Glomerular endothelial cell (primary cell): ENCODE results near the gene PRMT7. TPM values are rescaled to one million over a fixed set of nuclear protein-coding genes. Genes with fewer than 3 reads are reported as not detected.

Source experiments
- total RNA-seq: library from RNA; depleted of rRNA; stranded (reverse); fragments of >200 nt; gene quantifications from 2 replicates; pipeline ENCODE4 v1.2.3, GENCODE V29; 2015

Gene PRMT7
- total RNA-seq, 1 donor from 2014 or later, result 43.3 TPM

Other genes starting within 250 kb of the PRMT7 start
- gene NFATC3, start 225.6 kb upstream of the PRMT7 start, total RNA-seq, result 17.1 and 22.8 TPM in 2 replicates
- gene ESRP2, start 74.9 kb upstream of the PRMT7 start, total RNA-seq, result 0.29 and 2.9 TPM in 2 replicates
- gene PLA2G15, start 65.6 kb upstream of the PRMT7 start, total RNA-seq, result 46.9 TPM in 2 replicates
- 15.8 and 32.6 TPM in 2 replicates for gene SLC7A6, start 46.5 kb upstream of the PRMT7 start, total RNA-seq
- 11.4 and 11.5 TPM in 2 replicates for gene SLC7A6OS, start 73 bp upstream of the PRMT7 start, total RNA-seq
- gene SMPD3, start 137.5 kb downstream of the PRMT7 start, total RNA-seq, result not detected in 2 replicates
- gene ZFP90, start 228.3 kb downstream of the PRMT7 start, total RNA-seq, result 25.0 and 32.6 TPM in 2 replicates